Breast epithelium (tissue), 4 donors: ENCODE measurements around the gene DHX35. TPM values are rescaled to one million over a fixed set of nuclear protein-coding genes. Genes with fewer than 3 reads are reported as not detected.
"Not testable (repeated sequence)": the region's sequence is repeated elsewhere in the genome, so short reads cannot be mapped to it uniquely, and the experiment has no call there.

Experiments used
- DNase-seq, 2 donors: peaks; one replicate each; pipeline ENCODE4 v3.0.0-alpha.2; 2019; ENCODE audit warnings: low spot score in 2 of 2
- H3K27ac ChIP-seq, 2 donors: fragments of 200-600 bp; sonication (generic) in 1 of 2; one replicate each; pipeline ENCODE4 v1.5.1; 2016 to 2019; ENCODE audit warnings: mild to moderate bottlenecking in 1 of 2
- H3K27me3 ChIP-seq, 2 donors: fragments of 200-600 bp; sonication (generic) in 1 of 2; one replicate each; pipeline versions ENCODE4 v1.5.1 to v1.6.0; 2017 to 2019; ENCODE audit warnings: control low read depth in 1 of 2, mild to moderate bottlenecking in 1 of 2
- H3K36me3 ChIP-seq: fragments of 200-600 bp; one replicate; pipeline ENCODE4 v1.5.1; 2019
- H3K4me1 ChIP-seq, 2 donors: fragments of 200-600 bp; sonication (generic); one replicate each; pipeline ENCODE4 v1.5.1; 2016 to 2019; ENCODE audit warnings: control low read depth in 1 of 2
- H3K4me3 ChIP-seq, 3 donors: fragments of 200-600 bp; sonication (generic); 1 replicate in 2 of 3; 2 replicates in 1 of 3; pipeline ENCODE4 v1.5.1; 2016 to 2019; ENCODE audit warnings: mild to moderate bottlenecking in 3 of 3, moderate library complexity in 2 of 3
- H3K9me3 ChIP-seq, 2 donors: fragments of 200-600 bp; sonication (generic) in 1 of 2; one replicate each; pipeline ENCODE4 v1.5.1; 2016 to 2019; ENCODE audit warnings: control low read depth in 1 of 2
- POLR2A ChIP-seq: fragments of 450-650 bp; IDR thresholded peaks from one replicate; pipeline ENCODE4 v1.6.1; 2016; ENCODE audit warnings: antibody characterized with exemption, mild to moderate bottlenecking, moderate library complexity
- POLR2AphosphoS5 ChIP-seq, 3 donors: sonication (generic); formaldehyde crosslinking; IDR thresholded peaks; one replicate each; pipeline ENCODE4 v1.6.1; 2017; ENCODE audit warnings: antibody characterized with exemption in 3 of 3
- intact Hi-C: fragments of 100-400 bp; cut with DNase I; formaldehyde crosslinking; loops from one replicate; pipeline ENCODE4 v1.15.1; 2023; ENCODE audit warnings: low total_unique reads
- total RNA-seq, 3 donors: library from RNA; depleted of rRNA; stranded (reverse); fragments of >200 nt; gene quantifications; one replicate each; pipeline ENCODE4 v1.1.0, GENCODE V29; 2016
- TF ChIP-seq, protein P1 (sequence below), 3 donors: fragments of 450-650 bp; IDR thresholded peaks; one replicate each; pipeline ENCODE4 v1.5.1; 2016 to 2017; ENCODE audit warnings: antibody characterized with exemption in 3 of 3, mild to moderate bottlenecking in 3 of 3, moderate library complexity in 3 of 3

The DHX35 gene
- total RNA-seq, 3 donors from 2014 or later, result 11.0 to 20.3 (median 20.1) TPM

DNA sequence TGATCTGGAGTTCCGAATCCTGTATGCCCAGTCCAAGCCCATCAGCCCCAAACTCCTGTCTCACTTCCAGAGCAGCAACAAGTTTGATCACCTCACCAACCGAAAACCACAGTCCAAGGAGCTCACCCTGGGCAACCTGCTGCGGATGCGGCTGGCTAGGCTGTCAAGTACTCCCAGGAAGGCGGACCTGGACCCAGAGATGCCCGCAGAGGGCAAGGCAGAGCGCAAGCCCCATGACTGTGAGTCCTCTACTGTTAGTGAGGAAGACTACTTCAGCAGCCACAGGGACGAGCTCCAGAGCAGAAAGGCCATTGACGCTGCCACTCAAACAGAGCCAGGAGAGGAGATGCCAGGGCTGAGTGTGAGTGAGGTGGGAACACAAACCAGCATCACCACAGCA, 10.5 kb upstream of the DHX35 start:
- no peaks in the 10 kb centered on the region for H3K4me1 ChIP-seq
- intact Hi-C loops, result loop anchor here (2.0 kb wide), 1 partner anchor 37 kb away; no protein-coding TSS in a partner anchor
- no peak overlapping the region for H3K27ac ChIP-seq
- H3K27me3 ChIP-seq, result no peaks in the 10 kb centered on the region
- no peaks in the 10 kb centered on the region for H3K36me3 ChIP-seq
- TF ChIP-seq POLR2A (no peak), POLR2AphosphoS5 (IDR thresholded peaks at IDR 0.05) (no peak)
- TF ChIP-seq, protein P1, sequence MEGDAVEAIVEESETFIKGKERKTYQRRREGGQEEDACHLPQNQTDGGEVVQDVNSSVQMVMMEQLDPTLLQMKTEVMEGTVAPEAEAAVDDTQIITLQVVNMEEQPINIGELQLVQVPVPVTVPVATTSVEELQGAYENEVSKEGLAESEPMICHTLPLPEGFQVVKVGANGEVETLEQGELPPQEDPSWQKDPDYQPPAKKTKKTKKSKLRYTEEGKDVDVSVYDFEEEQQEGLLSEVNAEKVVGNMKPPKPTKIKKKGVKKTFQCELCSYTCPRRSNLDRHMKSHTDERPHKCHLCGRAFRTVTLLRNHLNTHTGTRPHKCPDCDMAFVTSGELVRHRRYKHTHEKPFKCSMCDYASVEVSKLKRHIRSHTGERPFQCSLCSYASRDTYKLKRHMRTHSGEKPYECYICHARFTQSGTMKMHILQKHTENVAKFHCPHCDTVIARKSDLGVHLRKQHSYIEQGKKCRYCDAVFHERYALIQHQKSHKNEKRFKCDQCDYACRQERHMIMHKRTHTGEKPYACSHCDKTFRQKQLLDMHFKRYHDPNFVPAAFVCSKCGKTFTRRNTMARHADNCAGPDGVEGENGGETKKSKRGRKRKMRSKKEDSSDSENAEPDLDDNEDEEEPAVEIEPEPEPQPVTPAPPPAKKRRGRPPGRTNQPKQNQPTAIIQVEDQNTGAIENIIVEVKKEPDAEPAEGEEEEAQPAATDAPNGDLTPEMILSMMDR (IDR thresholded peaks at IDR 0.05), result no peak
- no peak overlapping the region for H3K4me3 ChIP-seq
- DNase-seq, result no peak
- H3K9me3 ChIP-seq, result no peaks in the 10 kb centered on the region

DNA sequence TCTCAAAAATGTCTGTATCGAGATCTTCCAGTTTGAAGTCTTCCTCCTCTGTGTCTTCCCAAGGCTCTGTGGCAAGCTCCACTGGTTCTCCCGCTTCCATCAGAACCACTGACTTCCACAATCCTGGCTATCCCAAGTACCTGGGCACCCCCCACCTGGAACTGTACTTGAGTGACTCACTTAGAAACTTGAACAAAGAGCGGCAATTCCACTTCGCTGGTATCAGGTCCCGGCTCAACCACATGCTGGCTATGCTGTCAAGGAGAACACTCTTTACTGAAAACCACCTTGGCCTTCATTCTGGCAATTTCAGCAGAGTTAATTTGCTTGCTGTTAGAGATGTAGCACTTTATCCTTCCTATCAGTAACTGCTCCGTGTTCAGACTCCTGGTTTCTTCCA, 10.0 kb upstream of the DHX35 start:
- DNase-seq, result no peak
- intact Hi-C loops, result loop anchor here (2.0 kb wide), 1 partner anchor 37 kb away; no protein-coding TSS in a partner anchor

DNA sequence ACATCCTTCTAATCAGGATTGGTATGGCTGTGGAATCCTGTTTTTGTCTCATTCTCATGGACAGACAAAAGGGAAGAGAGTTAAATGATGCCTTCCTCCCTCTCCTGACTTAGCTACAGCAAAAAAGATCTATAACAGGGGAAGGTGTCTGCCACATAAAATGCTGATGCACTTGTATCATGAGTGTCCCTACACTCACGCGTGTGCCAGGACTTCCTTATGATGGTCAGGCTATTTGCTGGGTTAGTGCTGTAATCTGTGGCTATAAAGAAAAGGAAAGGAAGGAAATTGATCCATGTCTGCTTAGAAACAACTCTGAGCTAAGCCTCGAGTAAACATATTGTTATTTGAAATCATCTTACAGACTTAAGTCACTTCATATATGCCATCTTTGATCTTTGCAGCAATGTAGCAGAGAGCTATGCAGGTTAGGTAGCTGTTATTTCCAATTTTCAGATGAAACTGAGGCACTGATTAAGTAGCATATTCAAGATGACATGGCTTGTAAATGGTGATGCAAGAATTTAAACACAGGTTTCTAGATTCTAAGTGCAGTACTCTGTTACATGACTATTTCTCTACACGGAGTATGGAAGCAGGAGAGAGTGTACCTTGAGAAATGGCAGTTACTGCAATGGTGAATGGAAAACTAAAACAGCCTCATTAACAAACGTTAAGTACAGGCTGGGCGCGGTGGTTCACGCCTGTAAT, 8.4 kb upstream of the DHX35 start:
- no peaks in the 10 kb centered on the region for H3K9me3 ChIP-seq
- TF ChIP-seq POLR2AphosphoS5 (IDR thresholded peaks at IDR 0.05) (no peak), POLR2A (no peak)
- TF ChIP-seq, protein P1 (IDR thresholded peaks at IDR 0.05), result no peak
- DNase-seq, result no peak
- H3K4me1 ChIP-seq, result no peaks in the 10 kb centered on the region
- no peak overlapping the region for H3K4me3 ChIP-seq
- no peak overlapping the region for H3K27ac ChIP-seq
- no peaks in the 10 kb centered on the region for H3K27me3 ChIP-seq
- no peaks in the 10 kb centered on the region for H3K36me3 ChIP-seq
- intact Hi-C loops, result loop anchor here (2.0 kb wide), 1 partner anchor 39 kb away; no protein-coding TSS in a partner anchor

More for the DNA sequence above, 10.0 kb upstream of the DHX35 start:
- TF ChIP-seq, protein P1 (IDR thresholded peaks at IDR 0.05), result no peak
- TF ChIP-seq POLR2AphosphoS5 (IDR thresholded peaks at IDR 0.05) (no peak), POLR2A (no peak)
- no peaks in the 10 kb centered on the region for H3K9me3 ChIP-seq
- no peak overlapping the region for H3K27ac ChIP-seq
- H3K27me3 ChIP-seq, result no peaks in the 10 kb centered on the region
- no peak overlapping the region for H3K4me3 ChIP-seq
- no peaks in the 10 kb centered on the region for H3K4me1 ChIP-seq
- no peaks in the 10 kb centered on the region for H3K36me3 ChIP-seq

DNA sequence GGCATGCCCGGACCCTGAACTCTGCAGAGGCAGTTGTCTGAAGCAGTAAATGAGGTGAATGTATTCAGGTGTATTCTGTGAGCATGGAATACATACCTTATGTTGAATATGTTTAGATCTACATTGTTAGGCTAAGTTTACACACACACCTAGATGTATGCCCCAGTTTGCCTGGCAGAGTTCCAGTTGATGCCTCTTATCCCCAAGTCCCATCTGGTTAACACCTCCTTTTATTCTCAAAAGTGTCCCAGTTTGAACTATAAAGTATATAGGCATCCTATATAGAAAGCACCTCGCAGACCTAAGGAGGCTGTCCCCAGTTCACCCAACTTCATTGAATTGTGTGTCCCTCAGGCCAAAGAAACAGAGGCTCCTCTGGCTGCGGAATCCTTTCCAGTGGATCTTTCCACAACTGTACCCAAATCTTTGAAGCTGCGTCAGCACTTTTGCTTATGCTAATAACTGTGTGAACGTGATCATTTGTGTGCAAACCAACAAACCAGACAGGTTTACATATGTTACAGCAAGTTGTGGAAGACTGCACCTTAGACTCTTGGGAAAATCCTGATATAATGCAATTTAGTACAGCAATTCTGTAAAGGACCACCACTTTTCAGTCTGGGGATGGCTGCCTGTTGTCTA, 4.8 kb upstream of the DHX35 start:
- TF ChIP-seq, protein P1 (IDR thresholded peaks at IDR 0.05), result no peak
- no peaks in the 10 kb centered on the region for H3K4me1 ChIP-seq
- no peak overlapping the region for H3K27ac ChIP-seq

DNA sequence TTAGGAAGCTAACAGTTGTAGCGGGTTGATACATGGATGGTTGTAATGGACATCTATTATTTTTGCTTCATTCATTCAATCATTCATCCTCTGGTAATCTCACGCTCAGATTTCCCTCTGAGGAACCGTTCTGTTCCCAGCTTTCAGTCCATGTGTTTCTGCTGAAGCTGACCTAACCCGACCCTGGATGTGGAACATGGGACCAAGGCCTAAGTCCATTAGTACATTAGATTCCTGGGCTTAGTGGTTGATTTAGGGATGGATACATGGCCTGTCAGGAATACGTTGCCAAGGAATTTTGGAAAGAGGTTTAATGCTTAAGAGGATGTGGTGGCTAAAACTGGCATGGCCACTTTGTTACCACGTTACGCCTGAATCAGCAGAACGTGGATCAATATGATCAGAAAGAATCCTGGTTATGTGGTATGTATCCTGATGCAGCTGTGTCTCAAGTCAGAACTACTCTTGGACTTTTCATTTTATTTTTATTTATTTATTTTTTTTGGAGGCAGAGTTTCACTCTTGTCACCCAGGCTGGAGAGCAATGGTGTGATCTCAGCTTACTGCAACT, 4.1 kb upstream of the DHX35 start:
- TF ChIP-seq POLR2A, result no peak
- TF ChIP-seq POLR2AphosphoS5 (IDR thresholded peaks at IDR 0.05), result no peak
- TF ChIP-seq, protein P1 (IDR thresholded peaks at IDR 0.05), result no peak
- intact Hi-C loops, result no loop called here
- Histone ChIP-seq H3K27me3 (no peaks in the 10 kb centered on the region), H3K4me1 (peaks cover 0 to 2% of the 10 kb centered on the region in 2 donors), H3K36me3 (no peaks in the 10 kb centered on the region), H3K27ac (no peak overlapping the region), H3K4me3 (no peak overlapping the region), H3K9me3 (no peaks in the 10 kb centered on the region)
- DNase-seq, result no peak

More for the DNA sequence above, 4.8 kb upstream of the DHX35 start:
- Histone ChIP-seq H3K4me3 (no peak overlapping the region), H3K36me3 (no peaks in the 10 kb centered on the region), H3K9me3 (no peaks in the 10 kb centered on the region), H3K27me3 (no peaks in the 10 kb centered on the region)
- no peak for DNase-seq
- intact Hi-C loops, result no loop called here

DNA sequence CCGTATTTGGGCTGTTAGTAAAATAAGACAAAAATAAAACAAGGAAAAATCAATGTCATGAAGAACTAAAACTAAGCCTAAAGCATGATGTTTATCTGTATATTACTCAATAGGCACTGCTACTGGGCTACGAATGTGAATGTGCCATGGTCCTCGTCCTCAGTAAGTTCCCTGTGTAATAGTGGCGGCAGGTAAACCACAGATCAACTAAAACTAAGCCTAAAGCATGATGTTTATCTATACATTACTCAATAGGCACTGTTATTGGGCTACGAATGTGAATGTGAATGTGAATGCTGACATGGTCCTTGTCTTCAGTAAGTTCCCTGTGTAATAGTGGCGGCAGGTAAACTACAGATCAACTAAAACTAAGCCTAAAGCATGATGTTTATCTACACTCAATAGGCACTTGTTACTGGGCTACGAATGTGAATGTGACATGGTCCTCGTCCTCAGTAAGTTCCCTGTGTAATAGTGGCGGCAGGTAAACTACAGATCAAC, 1.9 kb upstream of the DHX35 start:
- H3K9me3 ChIP-seq, H3K27me3 ChIP-seq, intact Hi-C loops, H3K36me3 ChIP-seq, H3K27ac ChIP-seq, DNase-seq, H3K4me3 ChIP-seq, H3K4me1 ChIP-seq: not testable (repeated sequence)
